ENCODE data around the gene KRTAP5-6.

Gene KRTAP5-6

DNA sequence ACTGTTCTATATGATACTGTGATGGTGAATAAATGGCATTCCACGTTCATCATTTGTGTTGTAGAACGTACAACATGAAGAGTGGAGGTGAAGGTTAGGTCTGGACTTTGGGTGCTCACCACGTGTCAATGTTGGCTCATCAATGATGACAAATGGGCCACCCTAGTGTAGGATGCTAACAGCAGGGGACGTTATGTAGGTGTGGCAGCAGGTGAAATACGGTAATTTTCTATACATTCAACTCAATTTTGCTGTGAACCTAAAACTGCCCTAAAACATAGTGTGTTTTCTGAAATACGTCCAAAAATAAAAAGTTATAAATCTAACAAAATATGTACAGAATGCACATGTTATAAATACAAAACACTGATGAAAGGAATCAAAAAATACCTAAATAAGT lies 6.2 kb downstream of the KRTAP5-6 start:
- no peak for DNase-seq

DNA sequence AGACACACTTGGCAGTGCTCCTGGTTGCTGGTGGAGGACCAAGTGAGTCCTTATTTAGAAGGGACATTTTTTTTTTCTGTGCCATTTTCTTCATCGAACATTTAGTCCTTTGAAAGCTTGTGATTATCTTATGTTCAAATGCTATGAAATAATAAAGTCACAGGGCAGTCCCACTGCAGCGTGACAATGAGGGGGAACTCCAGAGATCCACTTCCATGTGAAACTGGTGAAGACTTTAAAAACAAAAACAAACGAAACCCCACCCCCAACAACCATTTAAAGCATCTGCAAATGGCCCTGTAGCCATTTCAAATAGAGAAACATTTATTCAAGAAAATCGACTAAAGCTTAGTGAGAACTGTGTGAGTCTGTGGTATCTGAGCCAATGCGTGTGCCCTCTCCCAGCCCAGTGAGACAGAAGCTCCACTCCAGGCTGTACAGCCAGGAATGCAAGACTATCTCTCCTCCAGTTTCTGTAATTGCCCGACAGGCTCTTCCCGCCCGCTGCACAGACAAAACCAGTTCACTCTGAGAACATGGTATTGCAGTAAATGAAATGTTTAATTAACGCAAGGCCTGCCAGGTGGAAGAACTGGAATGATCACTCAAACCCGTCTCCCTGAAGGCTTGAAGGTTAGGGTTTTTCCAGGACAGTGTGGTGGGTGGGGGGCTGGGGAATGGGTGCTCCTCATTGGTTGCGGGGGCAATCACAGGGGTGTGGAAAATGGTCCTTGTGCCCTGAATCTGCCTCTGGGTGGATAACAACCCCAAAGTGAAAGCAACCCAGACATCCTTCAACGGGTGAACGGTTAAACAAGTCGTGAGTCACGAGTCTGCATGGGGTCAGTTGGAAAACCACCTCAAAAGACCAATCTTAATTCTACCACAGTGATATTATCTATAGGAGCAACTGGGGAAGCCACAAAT lies 8.4 kb downstream of the KRTAP5-6 start:
- no peak for DNase-seq

GRCh38 chr11:1706634-1707400 lies 9.8 kb downstream of the KRTAP5-6 start:
- no peak for DNase-seq

- no peak for DNase-seq
These were observed 10.8 kb downstream of the KRTAP5-6 start for GRCh38 chr11:1707751-1708150.

DNA sequence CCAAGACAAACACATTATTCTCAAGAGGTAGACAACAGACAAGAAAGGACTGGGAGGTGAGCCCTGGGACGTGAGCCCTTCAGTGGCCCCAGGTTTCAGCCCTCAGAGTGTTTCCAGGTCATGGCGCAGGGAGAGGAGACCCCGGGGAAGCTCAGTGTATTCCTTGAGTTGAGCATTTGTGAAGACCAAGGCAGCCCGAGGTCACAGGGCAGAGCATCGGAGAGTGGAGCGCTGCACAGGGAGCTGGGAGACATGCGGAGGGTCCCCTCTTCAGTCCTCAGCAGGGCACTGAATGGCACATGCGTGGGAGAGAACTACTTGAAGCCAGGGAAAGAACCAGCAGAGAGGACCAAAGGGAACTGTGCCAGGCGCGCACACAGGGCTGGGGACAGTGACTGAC lies 11.7 kb downstream of the KRTAP5-6 start:
- DNase-seq: no peak

DNA sequence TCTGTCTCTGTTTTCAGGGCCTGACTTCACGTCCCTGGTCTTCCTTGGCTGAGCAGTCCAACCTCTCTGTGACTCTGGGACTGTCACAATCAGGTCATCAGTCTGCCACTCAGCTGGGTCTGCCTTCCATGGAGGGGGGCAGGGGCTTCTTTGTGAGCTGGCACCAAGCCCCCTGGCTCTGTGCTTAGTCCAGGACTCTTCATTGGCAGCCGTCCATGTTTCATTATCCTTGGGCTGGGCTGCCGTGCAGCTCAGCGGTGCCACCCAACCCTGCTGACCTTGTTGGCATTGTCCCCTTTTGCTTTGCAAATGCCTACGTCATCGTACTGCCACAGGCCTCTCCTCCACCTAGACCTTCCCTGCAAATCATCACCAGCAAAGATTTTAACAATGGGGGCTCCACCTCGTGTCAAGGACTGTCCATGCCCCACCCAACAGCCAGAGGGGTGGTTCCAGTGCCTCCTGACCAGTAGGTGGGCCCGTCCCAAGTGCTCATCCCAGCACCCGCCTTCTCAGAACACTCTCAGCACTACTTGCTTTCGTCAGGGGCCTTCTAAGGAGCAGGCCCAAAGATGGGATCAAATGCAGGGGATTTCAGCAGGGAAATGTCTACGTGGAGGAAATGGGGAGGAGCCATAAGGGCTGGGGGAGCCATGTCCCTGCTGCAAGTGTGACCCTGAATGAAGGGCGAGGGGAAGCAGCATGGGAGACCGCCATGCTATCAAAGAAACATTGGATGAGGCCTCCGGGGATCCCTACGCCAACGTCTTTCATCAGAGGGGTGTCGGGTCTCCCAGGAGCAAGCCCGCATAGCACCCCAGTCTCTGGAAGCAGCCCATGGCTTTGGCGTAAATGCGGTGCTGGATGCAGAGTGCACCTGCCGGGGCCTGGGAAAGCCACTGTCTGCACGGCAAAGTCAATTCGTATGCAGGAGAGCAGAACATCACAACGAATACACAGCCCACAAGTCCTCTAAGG lies 18.2 kb downstream of the KRTAP5-6 start:
- DNase-seq: no peak

- no peak for DNase-seq
These were observed 20.8 kb downstream of the KRTAP5-6 start for GRCh38 chr11:1717745-1718144.

GRCh38 chr11:1718326-1718725 lies 21.3 kb downstream of the KRTAP5-6 start:
- no peak for DNase-seq

GRCh38 chr11:1719781-1720180 lies 22.8 kb downstream of the KRTAP5-6 start:
- no peak for DNase-seq

GRCh38 chr11:1727096-1727690 lies 30.2 kb downstream of the KRTAP5-6 start:
- DNase-seq: no peak

DNA sequence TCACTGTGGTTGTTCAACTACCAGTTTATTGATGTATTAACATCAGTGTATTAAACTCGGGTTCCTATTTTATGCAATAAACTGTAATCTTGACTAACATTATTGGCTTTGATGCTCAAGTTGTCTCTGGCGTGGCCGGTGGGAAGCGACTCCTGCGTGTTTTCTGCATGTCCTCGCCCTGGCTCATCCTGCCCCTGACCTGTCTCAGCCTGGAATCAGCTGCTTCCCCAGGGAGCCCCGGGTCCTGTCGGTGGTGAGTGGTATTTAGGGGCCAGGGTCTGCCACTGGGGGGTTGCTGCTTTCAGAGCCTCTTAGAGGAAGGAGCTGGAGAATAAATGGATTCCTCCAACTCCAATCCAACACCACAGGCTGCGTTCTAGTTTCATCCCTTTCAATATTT lies 30.9 kb downstream of the KRTAP5-6 start:
- no peak for DNase-seq

- no peak for DNase-seq
These were observed 31.3 kb downstream of the KRTAP5-6 start for GRCh38 chr11:1728301-1728700.

GRCh38 chr11:1728931-1729691 lies 32.1 kb downstream of the KRTAP5-6 start:
- DNase-seq: no peak

GRCh38 chr11:1729692-1730011 lies 32.7 kb downstream of the KRTAP5-6 start:
- DNase-seq: no peak

DNA sequence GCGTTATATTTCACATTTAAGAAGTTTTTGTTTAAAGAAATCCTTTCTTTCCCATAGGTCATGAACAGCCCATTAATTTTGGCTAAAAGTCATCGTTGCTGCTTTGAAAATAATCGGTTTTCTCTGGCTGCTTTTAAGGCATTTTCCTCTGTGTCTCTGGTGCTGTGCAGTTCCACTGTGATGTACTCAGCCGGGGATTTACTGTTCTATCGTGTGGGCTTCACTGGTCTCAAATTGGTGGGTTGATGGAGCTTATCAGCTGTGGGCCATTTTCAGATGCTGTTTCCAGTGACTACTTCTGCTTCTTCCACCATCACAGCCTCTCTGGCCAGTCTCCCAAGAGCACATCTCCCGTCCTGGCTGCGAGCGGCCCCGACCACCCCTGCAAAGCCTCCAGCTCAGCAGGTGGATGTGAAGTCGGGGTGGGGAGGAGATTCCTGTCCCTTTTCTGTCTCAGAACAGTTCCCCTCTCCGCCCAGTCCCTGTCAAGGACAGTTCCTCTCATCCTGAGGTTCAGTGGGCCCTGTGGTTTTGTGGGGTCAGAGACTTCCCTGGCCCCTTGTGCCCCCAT lies 33.1 kb downstream of the KRTAP5-6 start:
- no peak for DNase-seq

- DNase-seq: no peak
These were observed 34.6 kb downstream of the KRTAP5-6 start for GRCh38 chr11:1731451-1732059.

- no peak for DNase-seq
These were observed 35.5 kb downstream of the KRTAP5-6 start for GRCh38 chr11:1732418-1733008.

- no peak for DNase-seq
These were observed 36.2 kb downstream of the KRTAP5-6 start for GRCh38 chr11:1733009-1733715.

DNA sequence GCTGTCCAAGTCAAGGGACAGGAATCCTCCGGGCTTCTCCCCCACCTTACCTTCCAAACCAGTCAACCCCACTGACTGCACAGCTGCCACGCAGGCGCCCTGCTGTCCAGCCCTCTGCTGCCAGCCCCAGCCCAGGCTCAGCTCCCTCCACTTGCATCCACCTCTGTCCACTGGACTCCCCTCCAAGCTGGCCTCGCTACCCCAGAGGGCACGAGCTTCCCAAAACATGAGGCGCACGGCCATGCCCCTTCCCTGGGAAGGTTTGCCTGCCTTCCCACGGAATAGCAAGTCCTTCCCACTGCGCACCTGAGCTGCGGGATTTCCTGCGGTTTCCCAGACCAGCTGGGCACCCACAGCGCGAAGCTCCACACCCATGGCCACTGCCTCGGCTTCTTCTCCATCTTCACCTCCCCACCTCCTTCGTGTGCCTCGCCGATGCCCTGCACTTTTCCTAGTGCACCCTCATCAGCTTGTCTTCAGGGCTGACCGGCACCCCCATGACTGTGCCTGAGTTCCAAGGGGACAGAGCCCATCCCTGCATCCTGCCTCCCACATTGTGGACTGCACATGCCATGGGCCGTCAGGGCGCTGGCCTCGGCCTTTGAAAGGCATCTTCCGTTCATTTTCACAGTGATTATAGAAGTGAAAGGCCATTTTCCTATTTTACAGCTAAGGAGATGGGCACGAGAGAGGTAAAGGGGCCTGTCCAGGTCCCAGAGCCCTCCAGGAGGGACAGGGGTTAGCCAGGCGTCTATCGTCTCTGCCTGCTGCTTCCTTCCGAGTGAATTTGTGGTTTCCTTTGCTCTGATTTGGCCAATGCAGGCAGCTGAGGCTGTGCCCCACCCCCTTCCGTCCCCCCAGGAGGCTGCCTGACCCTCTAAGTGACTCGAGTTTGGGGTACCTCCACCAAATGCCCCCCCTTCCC lies 37.0 kb downstream of the KRTAP5-6 start:
- DNase-seq: no peak
